Neural cell (in vitro differentiated cells): Measurements from ENCODE around the gene IFNL4.
"Not testable (repeated sequence)": the region's sequence is repeated elsewhere in the genome, so short reads cannot be mapped to it uniquely, and the experiment has no call there.

Experiments used
- EZH2 ChIP-seq: fragments of 200-600, 300-800 bp; shearing (Covaris generic), sonication (generic); IDR thresholded peaks from 2 replicates; pipeline ENCODE4 v1.6.1; 2014; ENCODE audit warnings: antibody characterized with exemption, low read length, borderline replicate concordance, mild to moderate bottlenecking; ENCODE audit not compliant: insufficient read depth, poor library complexity, severe bottlenecking
- MXI1 ChIP-seq: fragments of 450-650 bp; conservative IDR thresholded peaks from 2 replicates; pipeline ENCODE4 v1.6.1; 2014; ENCODE audit warnings: antibody characterized with exemption, mild to moderate bottlenecking; ENCODE audit not compliant: poor library complexity, severe bottlenecking
- TAF1 ChIP-seq: IDR thresholded peaks from 2 replicates; pipeline ENCODE4 v1.6.1; 2012; ENCODE audit warnings: low read depth
- TF ChIP-seq, protein P1 (sequence below): fragments of 450-650 bp; IDR thresholded peaks from 2 replicates; pipeline ENCODE4 v1.5.1; 2014; ENCODE audit warnings: antibody characterized with exemption, mild to moderate bottlenecking, moderate library complexity; ENCODE audit not compliant: poor library complexity, severe bottlenecking
- TF ChIP-seq, protein P2 (sequence below): IDR thresholded peaks from 2 replicates; pipeline ENCODE4 v1.6.1; 2012; ENCODE audit warnings: borderline replicate concordance

DNA sequence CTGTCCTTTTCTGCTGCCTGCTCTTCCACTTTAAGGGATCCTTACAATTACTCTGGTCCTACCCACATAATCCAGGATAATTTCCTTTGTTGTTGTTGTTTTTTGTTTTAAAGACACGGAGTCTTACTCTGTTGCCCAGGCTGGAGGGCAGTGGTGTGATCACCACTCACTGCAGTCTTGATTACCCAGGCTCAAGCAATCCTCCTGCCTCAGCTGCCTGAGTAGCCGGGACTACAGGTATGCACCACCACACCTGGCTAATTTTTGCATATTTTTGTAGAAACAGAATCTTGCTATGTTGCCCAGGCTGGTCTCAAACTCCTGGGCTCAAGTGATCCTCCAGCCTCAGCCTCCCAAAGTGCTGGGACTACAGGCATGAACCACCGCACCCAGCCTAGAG lies 33.3 kb downstream of the IFNL4 start:
- TF ChIP-seq, protein P1, sequence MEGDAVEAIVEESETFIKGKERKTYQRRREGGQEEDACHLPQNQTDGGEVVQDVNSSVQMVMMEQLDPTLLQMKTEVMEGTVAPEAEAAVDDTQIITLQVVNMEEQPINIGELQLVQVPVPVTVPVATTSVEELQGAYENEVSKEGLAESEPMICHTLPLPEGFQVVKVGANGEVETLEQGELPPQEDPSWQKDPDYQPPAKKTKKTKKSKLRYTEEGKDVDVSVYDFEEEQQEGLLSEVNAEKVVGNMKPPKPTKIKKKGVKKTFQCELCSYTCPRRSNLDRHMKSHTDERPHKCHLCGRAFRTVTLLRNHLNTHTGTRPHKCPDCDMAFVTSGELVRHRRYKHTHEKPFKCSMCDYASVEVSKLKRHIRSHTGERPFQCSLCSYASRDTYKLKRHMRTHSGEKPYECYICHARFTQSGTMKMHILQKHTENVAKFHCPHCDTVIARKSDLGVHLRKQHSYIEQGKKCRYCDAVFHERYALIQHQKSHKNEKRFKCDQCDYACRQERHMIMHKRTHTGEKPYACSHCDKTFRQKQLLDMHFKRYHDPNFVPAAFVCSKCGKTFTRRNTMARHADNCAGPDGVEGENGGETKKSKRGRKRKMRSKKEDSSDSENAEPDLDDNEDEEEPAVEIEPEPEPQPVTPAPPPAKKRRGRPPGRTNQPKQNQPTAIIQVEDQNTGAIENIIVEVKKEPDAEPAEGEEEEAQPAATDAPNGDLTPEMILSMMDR, result not testable (repeated sequence)
- not testable (repeated sequence) for TF ChIP-seq EZH2, MXI1, TAF1
- TF ChIP-seq, protein P2, sequence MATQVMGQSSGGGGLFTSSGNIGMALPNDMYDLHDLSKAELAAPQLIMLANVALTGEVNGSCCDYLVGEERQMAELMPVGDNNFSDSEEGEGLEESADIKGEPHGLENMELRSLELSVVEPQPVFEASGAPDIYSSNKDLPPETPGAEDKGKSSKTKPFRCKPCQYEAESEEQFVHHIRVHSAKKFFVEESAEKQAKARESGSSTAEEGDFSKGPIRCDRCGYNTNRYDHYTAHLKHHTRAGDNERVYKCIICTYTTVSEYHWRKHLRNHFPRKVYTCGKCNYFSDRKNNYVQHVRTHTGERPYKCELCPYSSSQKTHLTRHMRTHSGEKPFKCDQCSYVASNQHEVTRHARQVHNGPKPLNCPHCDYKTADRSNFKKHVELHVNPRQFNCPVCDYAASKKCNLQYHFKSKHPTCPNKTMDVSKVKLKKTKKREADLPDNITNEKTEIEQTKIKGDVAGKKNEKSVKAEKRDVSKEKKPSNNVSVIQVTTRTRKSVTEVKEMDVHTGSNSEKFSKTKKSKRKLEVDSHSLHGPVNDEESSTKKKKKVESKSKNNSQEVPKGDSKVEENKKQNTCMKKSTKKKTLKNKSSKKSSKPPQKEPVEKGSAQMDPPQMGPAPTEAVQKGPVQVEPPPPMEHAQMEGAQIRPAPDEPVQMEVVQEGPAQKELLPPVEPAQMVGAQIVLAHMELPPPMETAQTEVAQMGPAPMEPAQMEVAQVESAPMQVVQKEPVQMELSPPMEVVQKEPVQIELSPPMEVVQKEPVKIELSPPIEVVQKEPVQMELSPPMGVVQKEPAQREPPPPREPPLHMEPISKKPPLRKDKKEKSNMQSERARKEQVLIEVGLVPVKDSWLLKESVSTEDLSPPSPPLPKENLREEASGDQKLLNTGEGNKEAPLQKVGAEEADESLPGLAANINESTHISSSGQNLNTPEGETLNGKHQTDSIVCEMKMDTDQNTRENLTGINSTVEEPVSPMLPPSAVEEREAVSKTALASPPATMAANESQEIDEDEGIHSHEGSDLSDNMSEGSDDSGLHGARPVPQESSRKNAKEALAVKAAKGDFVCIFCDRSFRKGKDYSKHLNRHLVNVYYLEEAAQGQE, result not testable (repeated sequence)
